GM12878 (cell line): Measurements from ENCODE around the gene VASP. TPM values are rescaled to one million over a fixed set of nuclear protein-coding genes. Genes with fewer than 3 reads are reported as not detected.

Experiments
- FOXM1 ChIP-seq: IDR thresholded peaks from 2 replicates; pipeline ENCODE4 v1.6.1; 2012; ENCODE audit warnings: low read depth, mild to moderate bottlenecking, inconsistent platforms, low read length, moderate library complexity
- HSF1 ChIP-seq: fragments of 150-350 bp; IDR thresholded peaks from 2 replicates; pipeline ENCODE4 v1.6.1; 2014; ENCODE audit warnings: mild to moderate bottlenecking, low read depth, low read length
- MTA3 ChIP-seq: IDR thresholded peaks from 2 replicates; pipeline ENCODE4 v1.6.1; 2012; ENCODE audit warnings: low read length, inconsistent platforms, borderline replicate concordance
- PAX5 ChIP-seq: IDR thresholded peaks from 2 replicates; pipeline ENCODE4 v1.6.1; 2011; ENCODE audit warnings: low read depth, low read length, borderline replicate concordance
- POLR2AphosphoS5 ChIP-seq: IDR thresholded peaks from 2 replicates; pipeline ENCODE4 v1.6.1; 2011; ENCODE audit warnings: mild to moderate bottlenecking, low read length, inconsistent platforms
- STAT3 ChIP-seq: IDR thresholded peaks from 2 replicates; pipeline ENCODE4 v1.6.1; 2011; ENCODE audit warnings: low read depth, low read length, improper control_type of control experiment
- SUPT20H ChIP-seq: IDR thresholded peaks from 2 replicates; pipeline ENCODE4 v1.6.1; 2011; ENCODE audit warnings: low read depth, mild to moderate bottlenecking, low read length, moderate library complexity, borderline replicate concordance; ENCODE audit not compliant: control insufficient read depth
- ZNF274 ChIP-seq: IDR thresholded peaks from one replicate; pipeline ENCODE4 v1.8.0; 2011; ENCODE audit not compliant: insufficient read length, insufficient read depth
- ZNF384 ChIP-seq: IDR thresholded peaks from 2 replicates; pipeline ENCODE4 v1.6.1; 2012; ENCODE audit warnings: low read depth, mild to moderate bottlenecking, low read length, improper control_type of control experiment, borderline replicate concordance
- ZZZ3 ChIP-seq: IDR thresholded peaks from 2 replicates; pipeline ENCODE4 v1.6.1; 2011; ENCODE audit warnings: low read depth; ENCODE audit not compliant: control insufficient read depth, insufficient read length
- polyA plus RNA-seq, 11 experiments: library from polyadenylated mRNA; depleted of rRNA in 4 of 11; unstranded in 6 of 11; stranded (reverse) in 5 of 11; fragments of >200 nt; fragmentation: Nextera tagmentation in 4 of 11; fragmentation: Illumina TruSeq in 1 of 11; extraction: Ambion mirVana in 4 of 11; extraction: Trizol in 1 of 11; gene quantifications; 1 replicate in 1 of 11; 2 replicates in 10 of 11; pipeline versions ENCODE4 v1.2.1 to v1.2.3, GENCODE V29; 2011 to 2016; ENCODE audit warnings: inconsistent platforms in 2 of 11, missing spikeins in 2 of 11, low read depth in 1 of 11
- total RNA-seq, 4 experiments: library from RNA; depleted of rRNA in 3 of 4; stranded (reverse); fragments of >200 nt in 3 of 4; fragmentation: Illumina TruSeq in 1 of 4; extraction: Trizol in 1 of 4; gene quantifications; 2 replicates each; pipeline versions ENCODE4 v1.2.1 to v1.2.3, GENCODE V29; 2013 to 2021
- TF ChIP-seq, protein P1 (sequence below): fragments of 450-650 bp; formaldehyde crosslinking; IDR thresholded peaks from 2 replicates; pipeline ENCODE4 v1.4.0; 2020; ENCODE audit warnings: mild to moderate bottlenecking, moderate library complexity
- TF ChIP-seq, protein P2 (sequence below): fragments of 450-650 bp; IDR thresholded peaks from 2 replicates; pipeline ENCODE4 v1.6.1; 2017; ENCODE audit warnings: borderline replicate concordance
- TF ChIP-seq, protein P3 (sequence below): IDR thresholded peaks from 2 replicates; pipeline ENCODE4 v1.6.1; 2012; ENCODE audit warnings: improper control_type of control experiment, low read depth, low read length; ENCODE audit not compliant: insufficient replicate concordance
- TF ChIP-seq, protein P4 (sequence below): fragments of 450-650 bp; IDR thresholded peaks from 2 replicates; pipeline ENCODE4 v1.6.1; 2017; ENCODE audit warnings: low read depth, mild to moderate bottlenecking, moderate library complexity

The VASP gene
- total and polyA plus RNA-seq, 10 of the 15 experiments (the other 5 are each of a cell fraction or from before 2014, with no cell fraction given) = 19.5 to 298 (median 84.8) TPM

- TF ChIP-seq, protein P1, sequence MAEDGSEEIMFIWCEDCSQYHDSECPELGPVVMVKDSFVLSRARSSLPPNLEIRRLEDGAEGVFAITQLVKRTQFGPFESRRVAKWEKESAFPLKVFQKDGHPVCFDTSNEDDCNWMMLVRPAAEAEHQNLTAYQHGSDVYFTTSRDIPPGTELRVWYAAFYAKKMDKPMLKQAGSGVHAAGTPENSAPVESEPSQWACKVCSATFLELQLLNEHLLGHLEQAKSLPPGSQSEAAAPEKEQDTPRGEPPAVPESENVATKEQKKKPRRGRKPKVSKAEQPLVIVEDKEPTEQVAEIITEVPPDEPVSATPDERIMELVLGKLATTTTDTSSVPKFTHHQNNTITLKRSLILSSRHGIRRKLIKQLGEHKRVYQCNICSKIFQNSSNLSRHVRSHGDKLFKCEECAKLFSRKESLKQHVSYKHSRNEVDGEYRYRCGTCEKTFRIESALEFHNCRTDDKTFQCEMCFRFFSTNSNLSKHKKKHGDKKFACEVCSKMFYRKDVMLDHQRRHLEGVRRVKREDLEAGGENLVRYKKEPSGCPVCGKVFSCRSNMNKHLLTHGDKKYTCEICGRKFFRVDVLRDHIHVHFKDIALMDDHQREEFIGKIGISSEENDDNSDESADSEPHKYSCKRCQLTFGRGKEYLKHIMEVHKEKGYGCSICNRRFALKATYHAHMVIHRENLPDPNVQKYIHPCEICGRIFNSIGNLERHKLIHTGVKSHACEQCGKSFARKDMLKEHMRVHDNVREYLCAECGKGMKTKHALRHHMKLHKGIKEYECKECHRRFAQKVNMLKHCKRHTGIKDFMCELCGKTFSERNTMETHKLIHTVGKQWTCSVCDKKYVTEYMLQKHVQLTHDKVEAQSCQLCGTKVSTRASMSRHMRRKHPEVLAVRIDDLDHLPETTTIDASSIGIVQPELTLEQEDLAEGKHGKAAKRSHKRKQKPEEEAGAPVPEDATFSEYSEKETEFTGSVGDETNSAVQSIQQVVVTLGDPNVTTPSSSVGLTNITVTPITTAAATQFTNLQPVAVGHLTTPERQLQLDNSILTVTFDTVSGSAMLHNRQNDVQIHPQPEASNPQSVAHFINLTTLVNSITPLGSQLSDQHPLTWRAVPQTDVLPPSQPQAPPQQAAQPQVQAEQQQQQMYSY (CRISPR knock-in tag) = no peak
- TF ChIP-seq HSF1 (no peak), MTA3 (0 out of 2 replicates have a peak, but pooled peaks have one; percentile 25), POLR2AphosphoS5 (peak; percentile 99), PAX5 (no peak), SUPT20H (no peak), ZNF384 (no peak), ZNF274 (no peak), ZZZ3 (no peak), FOXM1 (no peak), STAT3 (no peak)
- TF ChIP-seq, protein P2, sequence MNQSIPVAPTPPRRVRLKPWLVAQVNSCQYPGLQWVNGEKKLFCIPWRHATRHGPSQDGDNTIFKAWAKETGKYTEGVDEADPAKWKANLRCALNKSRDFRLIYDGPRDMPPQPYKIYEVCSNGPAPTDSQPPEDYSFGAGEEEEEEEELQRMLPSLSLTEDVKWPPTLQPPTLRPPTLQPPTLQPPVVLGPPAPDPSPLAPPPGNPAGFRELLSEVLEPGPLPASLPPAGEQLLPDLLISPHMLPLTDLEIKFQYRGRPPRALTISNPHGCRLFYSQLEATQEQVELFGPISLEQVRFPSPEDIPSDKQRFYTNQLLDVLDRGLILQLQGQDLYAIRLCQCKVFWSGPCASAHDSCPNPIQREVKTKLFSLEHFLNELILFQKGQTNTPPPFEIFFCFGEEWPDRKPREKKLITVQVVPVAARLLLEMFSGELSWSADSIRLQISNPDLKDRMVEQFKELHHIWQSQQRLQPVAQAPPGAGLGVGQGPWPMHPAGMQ = no peak
- TF ChIP-seq, protein P3, sequence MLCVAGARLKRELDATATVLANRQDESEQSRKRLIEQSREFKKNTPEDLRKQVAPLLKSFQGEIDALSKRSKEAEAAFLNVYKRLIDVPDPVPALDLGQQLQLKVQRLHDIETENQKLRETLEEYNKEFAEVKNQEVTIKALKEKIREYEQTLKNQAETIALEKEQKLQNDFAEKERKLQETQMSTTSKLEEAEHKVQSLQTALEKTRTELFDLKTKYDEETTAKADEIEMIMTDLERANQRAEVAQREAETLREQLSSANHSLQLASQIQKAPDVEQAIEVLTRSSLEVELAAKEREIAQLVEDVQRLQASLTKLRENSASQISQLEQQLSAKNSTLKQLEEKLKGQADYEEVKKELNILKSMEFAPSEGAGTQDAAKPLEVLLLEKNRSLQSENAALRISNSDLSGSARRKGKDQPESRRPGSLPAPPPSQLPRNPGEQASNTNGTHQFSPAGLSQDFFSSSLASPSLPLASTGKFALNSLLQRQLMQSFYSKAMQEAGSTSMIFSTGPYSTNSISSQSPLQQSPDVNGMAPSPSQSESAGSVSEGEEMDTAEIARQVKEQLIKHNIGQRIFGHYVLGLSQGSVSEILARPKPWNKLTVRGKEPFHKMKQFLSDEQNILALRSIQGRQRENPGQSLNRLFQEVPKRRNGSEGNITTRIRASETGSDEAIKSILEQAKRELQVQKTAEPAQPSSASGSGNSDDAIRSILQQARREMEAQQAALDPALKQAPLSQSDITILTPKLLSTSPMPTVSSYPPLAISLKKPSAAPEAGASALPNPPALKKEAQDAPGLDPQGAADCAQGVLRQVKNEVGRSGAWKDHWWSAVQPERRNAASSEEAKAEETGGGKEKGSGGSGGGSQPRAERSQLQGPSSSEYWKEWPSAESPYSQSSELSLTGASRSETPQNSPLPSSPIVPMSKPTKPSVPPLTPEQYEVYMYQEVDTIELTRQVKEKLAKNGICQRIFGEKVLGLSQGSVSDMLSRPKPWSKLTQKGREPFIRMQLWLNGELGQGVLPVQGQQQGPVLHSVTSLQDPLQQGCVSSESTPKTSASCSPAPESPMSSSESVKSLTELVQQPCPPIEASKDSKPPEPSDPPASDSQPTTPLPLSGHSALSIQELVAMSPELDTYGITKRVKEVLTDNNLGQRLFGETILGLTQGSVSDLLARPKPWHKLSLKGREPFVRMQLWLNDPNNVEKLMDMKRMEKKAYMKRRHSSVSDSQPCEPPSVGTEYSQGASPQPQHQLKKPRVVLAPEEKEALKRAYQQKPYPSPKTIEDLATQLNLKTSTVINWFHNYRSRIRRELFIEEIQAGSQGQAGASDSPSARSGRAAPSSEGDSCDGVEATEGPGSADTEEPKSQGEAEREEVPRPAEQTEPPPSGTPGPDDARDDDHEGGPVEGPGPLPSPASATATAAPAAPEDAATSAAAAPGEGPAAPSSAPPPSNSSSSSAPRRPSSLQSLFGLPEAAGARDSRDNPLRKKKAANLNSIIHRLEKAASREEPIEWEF = no peak
- TF ChIP-seq, protein P4, sequence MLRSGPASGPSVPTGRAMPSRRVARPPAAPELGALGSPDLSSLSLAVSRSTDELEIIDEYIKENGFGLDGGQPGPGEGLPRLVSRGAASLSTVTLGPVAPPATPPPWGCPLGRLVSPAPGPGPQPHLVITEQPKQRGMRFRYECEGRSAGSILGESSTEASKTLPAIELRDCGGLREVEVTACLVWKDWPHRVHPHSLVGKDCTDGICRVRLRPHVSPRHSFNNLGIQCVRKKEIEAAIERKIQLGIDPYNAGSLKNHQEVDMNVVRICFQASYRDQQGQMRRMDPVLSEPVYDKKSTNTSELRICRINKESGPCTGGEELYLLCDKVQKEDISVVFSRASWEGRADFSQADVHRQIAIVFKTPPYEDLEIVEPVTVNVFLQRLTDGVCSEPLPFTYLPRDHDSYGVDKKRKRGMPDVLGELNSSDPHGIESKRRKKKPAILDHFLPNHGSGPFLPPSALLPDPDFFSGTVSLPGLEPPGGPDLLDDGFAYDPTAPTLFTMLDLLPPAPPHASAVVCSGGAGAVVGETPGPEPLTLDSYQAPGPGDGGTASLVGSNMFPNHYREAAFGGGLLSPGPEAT = peak; percentile 95
These were observed at the start of gene VASP (continued) for GRCh38 chr19:45506989-45507871.
